Measurements from ENCODE around the gene CDC42EP2.

DNA sequence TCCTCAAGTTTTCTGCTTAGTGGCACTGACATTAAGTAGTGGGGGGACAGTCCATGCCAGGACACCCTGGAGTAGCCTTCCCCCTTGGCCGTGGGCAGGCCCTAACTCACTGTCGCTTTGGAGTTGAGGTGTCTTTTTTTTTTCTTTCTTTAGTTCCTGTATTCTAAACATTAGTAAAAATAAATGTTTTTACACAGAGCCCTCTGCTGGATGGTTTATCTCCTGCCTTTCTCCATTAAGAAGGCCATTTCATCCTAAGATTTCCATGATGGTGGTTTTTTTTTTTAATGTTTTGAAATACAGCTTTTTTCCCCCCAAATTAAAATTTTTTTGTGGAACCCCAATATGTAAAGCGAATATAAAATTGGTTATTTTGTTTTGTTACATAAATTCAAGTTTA is 38.1 kb downstream of the CDC42EP2 start:
- TF ChIP-seq POLR2A (IDR thresholded peaks at IDR 0.05) (no peak), EP300 (IDR thresholded peaks at IDR 0.05) (no peak)
- TF ChIP-seq, protein P1, sequence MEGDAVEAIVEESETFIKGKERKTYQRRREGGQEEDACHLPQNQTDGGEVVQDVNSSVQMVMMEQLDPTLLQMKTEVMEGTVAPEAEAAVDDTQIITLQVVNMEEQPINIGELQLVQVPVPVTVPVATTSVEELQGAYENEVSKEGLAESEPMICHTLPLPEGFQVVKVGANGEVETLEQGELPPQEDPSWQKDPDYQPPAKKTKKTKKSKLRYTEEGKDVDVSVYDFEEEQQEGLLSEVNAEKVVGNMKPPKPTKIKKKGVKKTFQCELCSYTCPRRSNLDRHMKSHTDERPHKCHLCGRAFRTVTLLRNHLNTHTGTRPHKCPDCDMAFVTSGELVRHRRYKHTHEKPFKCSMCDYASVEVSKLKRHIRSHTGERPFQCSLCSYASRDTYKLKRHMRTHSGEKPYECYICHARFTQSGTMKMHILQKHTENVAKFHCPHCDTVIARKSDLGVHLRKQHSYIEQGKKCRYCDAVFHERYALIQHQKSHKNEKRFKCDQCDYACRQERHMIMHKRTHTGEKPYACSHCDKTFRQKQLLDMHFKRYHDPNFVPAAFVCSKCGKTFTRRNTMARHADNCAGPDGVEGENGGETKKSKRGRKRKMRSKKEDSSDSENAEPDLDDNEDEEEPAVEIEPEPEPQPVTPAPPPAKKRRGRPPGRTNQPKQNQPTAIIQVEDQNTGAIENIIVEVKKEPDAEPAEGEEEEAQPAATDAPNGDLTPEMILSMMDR (IDR thresholded peaks at IDR 0.05) = no peak
